Measurements from ENCODE around the gene SHCBP1L.

Gene SHCBP1L

GRCh38 chr1:182888736-182889531, 64.0 kb downstream of the SHCBP1L start:
- no peak for DNase-seq

GRCh38 chr1:182886985-182887384, 66.0 kb downstream of the SHCBP1L start:
- DNase-seq, result no peak

GRCh38 chr1:182885591-182885990, 67.4 kb downstream of the SHCBP1L start:
- DNase-seq, result no peak

GRCh38 chr1:182884872-182885271, 68.1 kb downstream of the SHCBP1L start:
- no peak for DNase-seq

GRCh38 chr1:182877842-182878241, 75.1 kb downstream of the SHCBP1L start:
- DNase-seq, result no peak

GRCh38 chr1:182877331-182877730, 75.6 kb downstream of the SHCBP1L start:
- DNase-seq, result no peak

- DNase-seq, result no peak
Measured at GRCh38 chr1:182875889-182876288, 77.1 kb downstream of the SHCBP1L start.

GRCh38 chr1:182872881-182873280, 80.1 kb downstream of the SHCBP1L start:
- no peak for DNase-seq

GRCh38 chr1:182869241-182869666, 83.7 kb downstream of the SHCBP1L start:
- no peak for DNase-seq

GRCh38 chr1:182867861-182868260, 85.1 kb downstream of the SHCBP1L start:
- no peak for DNase-seq

- no peak for DNase-seq
Measured at GRCh38 chr1:182863940-182864339, 89.0 kb downstream of the SHCBP1L start.

GRCh38 chr1:182862827-182863226, 90.1 kb downstream of the SHCBP1L start:
- DNase-seq, result no peak

GRCh38 chr1:182861994-182862393, 91.0 kb downstream of the SHCBP1L start:
- no peak for DNase-seq

GRCh38 chr1:182860658-182861057, 92.3 kb downstream of the SHCBP1L start:
- no peak for DNase-seq

GRCh38 chr1:182857212-182857611, 95.8 kb downstream of the SHCBP1L start:
- no peak for DNase-seq

- no peak for DNase-seq
Measured at GRCh38 chr1:182855911-182856310, 97.1 kb downstream of the SHCBP1L start.

- DNase-seq, result no peak
Measured at GRCh38 chr1:182851825-182852224, 101.1 kb downstream of the SHCBP1L start.

GRCh38 chr1:182850319-182850718, 102.6 kb downstream of the SHCBP1L start:
- no peak for DNase-seq

All from activated CD4-positive, CD25-positive, alpha-beta regulatory T cell (primary cell).